SH-SY5Y (cell line): Measurements from ENCODE around the gene ZDHHC23.

Source experiments
- GATA2 ChIP-seq: IDR thresholded peaks from 2 replicates; pipeline ENCODE4 v1.6.1; 2011; ENCODE audit warnings: mild to moderate bottlenecking, low read depth, low read length
- GATA3 ChIP-seq: IDR thresholded peaks from 2 replicates; pipeline ENCODE4 v1.6.1; 2011; ENCODE audit warnings: low read depth, mild to moderate bottlenecking, low read length, moderate library complexity

GRCh38 chr3:113908133-113908532 is 39.7 kb upstream of the ZDHHC23 start:
- TF ChIP-seq GATA2 (no peak), GATA3 (no peak)
